Astrocyte (in vitro differentiated cells and primary cell): ENCODE data around the gene METRNL. TPM values are rescaled to one million over a fixed set of nuclear protein-coding genes. Genes with fewer than 3 reads are reported as not detected.

Experiments
- DNase-seq: peaks from one replicate; pipeline ENCODE4 v3.0.0-alpha.2; 2010; ENCODE audit warnings: low read depth
- FAIRE-seq: peaks from 2 replicates; lab custom pipeline; 2011; peaks lifted over from hg19 to GRCh38; lab: Jason Lieb, UNC
- H2AFZ ChIP-seq: 2 replicates; pipeline ENCODE4 v1.6.0; 2012; ENCODE audit warnings: low read depth, low read length, inconsistent platforms
- H3K27ac ChIP-seq: 2 replicates; pipeline ENCODE4 v1.5.1; 2011; ENCODE audit warnings: low read depth, low read length, inconsistent platforms
- H3K27me3 ChIP-seq: 2 replicates; pipeline ENCODE4 v1.6.0; 2011; ENCODE audit warnings: low read length, inconsistent platforms; ENCODE audit not compliant: insufficient read depth
- H3K36me3 ChIP-seq: 2 replicates; pipeline ENCODE4 v1.5.1; 2011; ENCODE audit warnings: low read length, inconsistent platforms; ENCODE audit not compliant: insufficient read depth
- H3K4me1 ChIP-seq: 2 replicates; pipeline ENCODE4 v1.5.1; 2011; ENCODE audit warnings: low read length, inconsistent platforms; ENCODE audit not compliant: insufficient read depth
- H3K4me2 ChIP-seq: 2 replicates; pipeline ENCODE4 v1.6.0; 2012; ENCODE audit warnings: low read length, inconsistent platforms
- H3K4me3 ChIP-seq: 2 replicates; pipeline ENCODE4 v1.5.1; 2011; ENCODE audit warnings: low read depth, mild to moderate bottlenecking, low read length, inconsistent platforms; ENCODE audit not compliant: insufficient read depth
- H3K79me2 ChIP-seq: 2 replicates; pipeline ENCODE4 v1.6.0; 2012; ENCODE audit warnings: mild to moderate bottlenecking, low read length, inconsistent platforms; ENCODE audit not compliant: insufficient read depth
- H3K9ac ChIP-seq: 2 replicates; pipeline ENCODE4 v1.6.0; 2012; ENCODE audit warnings: mild to moderate bottlenecking, low read length, inconsistent platforms
- H3K9me3 ChIP-seq: 2 replicates; pipeline ENCODE4 v1.5.1; 2012; ENCODE audit warnings: low read depth, mild to moderate bottlenecking, low read length, inconsistent platforms; ENCODE audit not compliant: insufficient read depth
- H4K20me1 ChIP-seq: 2 replicates; pipeline ENCODE4 v1.6.0; 2012; ENCODE audit warnings: low read length, inconsistent platforms; ENCODE audit not compliant: insufficient read depth
- H3K27ac Mint-ChIP-seq: one replicate; pipeline ENCODE4 v1.8.0; 2021; ENCODE audit warnings: mild to moderate bottlenecking, mixed read lengths; ENCODE audit not compliant: unreplicated experiment
- H3K27me3 Mint-ChIP-seq: one replicate; pipeline ENCODE4 v1.8.0; 2021; ENCODE audit warnings: low read depth, mixed read lengths; ENCODE audit not compliant: unreplicated experiment
- H3K36me3 Mint-ChIP-seq: one replicate; pipeline ENCODE4 v1.8.0; 2021; ENCODE audit warnings: low read depth, mixed read lengths; ENCODE audit not compliant: unreplicated experiment
- H3K4me1 Mint-ChIP-seq: one replicate; pipeline ENCODE4 v1.8.0; 2021; ENCODE audit warnings: low read depth, mixed read lengths; ENCODE audit not compliant: unreplicated experiment
- H3K4me3 Mint-ChIP-seq: one replicate; pipeline ENCODE4 v1.8.0; 2021; ENCODE audit warnings: mild to moderate bottlenecking, moderate library complexity, mixed read lengths; ENCODE audit not compliant: unreplicated experiment
- H3K9me3 Mint-ChIP-seq: one replicate; pipeline ENCODE4 v1.8.0; 2021; ENCODE audit warnings: mild to moderate bottlenecking, mixed read lengths; ENCODE audit not compliant: unreplicated experiment
- EZH2 ChIP-seq: IDR thresholded peaks from 2 replicates; pipeline ENCODE4 v1.6.1; 2012; ENCODE audit warnings: mild to moderate bottlenecking, low read length, inconsistent platforms; ENCODE audit not compliant: insufficient read depth
- total RNA-seq: library from RNA; stranded (reverse); gene quantifications from 2 replicates; pipeline ENCODE4 v1.2.1, GENCODE V29; 2021
- TF ChIP-seq, protein P1 (sequence below): IDR thresholded peaks from 2 replicates; pipeline ENCODE4 v1.5.1; 2011; ENCODE audit warnings: low read depth, mild to moderate bottlenecking, inconsistent platforms, low read length, moderate library complexity; ENCODE audit not compliant: insufficient read depth

The METRNL gene
- total RNA-seq, 1 donor from 2014 or later, result 36.7 TPM

DNA sequence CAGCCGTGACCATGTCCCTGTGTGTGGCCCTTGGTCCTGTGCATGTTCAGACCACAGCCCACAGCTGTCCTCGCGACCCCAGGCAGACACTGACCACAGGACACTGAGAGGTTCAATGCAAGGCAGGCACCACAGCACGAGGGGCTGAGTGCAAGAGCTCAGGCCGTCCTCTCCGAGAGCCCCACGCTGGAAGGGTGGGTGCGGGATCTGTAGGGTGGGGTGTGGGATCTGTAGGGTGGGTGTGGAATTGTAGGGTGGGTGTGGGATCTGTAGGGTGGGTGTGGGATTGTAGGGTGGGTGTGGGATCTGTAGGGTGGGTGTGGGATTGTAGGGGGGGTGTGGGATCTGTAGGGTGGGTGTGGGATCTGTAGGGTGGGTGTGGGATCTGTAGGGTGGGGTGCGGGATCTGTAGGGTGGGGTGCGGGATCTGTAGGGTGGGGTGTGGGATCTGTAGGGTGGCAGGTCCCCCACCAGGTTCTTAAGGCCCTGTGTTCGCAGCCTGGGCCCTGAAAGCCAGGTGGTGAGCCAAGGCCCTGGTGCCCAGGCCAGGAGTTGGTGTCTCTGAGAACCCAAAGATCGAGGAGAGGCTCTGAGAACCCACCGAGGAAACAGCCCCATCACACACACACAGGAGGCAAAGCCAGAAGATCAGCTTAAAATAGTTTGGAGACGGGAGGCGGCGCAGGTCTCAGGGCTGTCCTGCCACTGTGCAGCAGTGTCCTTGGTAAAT lies 48.2 kb downstream of the METRNL start:
- H4K20me1 ChIP-seq, result no peaks in the 10 kb centered on the region
- TF ChIP-seq, protein P1, sequence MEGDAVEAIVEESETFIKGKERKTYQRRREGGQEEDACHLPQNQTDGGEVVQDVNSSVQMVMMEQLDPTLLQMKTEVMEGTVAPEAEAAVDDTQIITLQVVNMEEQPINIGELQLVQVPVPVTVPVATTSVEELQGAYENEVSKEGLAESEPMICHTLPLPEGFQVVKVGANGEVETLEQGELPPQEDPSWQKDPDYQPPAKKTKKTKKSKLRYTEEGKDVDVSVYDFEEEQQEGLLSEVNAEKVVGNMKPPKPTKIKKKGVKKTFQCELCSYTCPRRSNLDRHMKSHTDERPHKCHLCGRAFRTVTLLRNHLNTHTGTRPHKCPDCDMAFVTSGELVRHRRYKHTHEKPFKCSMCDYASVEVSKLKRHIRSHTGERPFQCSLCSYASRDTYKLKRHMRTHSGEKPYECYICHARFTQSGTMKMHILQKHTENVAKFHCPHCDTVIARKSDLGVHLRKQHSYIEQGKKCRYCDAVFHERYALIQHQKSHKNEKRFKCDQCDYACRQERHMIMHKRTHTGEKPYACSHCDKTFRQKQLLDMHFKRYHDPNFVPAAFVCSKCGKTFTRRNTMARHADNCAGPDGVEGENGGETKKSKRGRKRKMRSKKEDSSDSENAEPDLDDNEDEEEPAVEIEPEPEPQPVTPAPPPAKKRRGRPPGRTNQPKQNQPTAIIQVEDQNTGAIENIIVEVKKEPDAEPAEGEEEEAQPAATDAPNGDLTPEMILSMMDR, result no peak
- no peak for TF ChIP-seq EZH2
- no peak for DNase-seq
- peaks cover 15% of the 10 kb centered on the region for H3K27me3 ChIP-seq
- Mint-ChIP-seq H3K4me1 (peaks cover 2% of the 10 kb centered on the region), H3K36me3 (peaks cover 2% of the 10 kb centered on the region), H3K27me3 (peaks cover 51% of the 10 kb centered on the region), H3K27ac (no peak overlapping the region), H3K4me3 (no peak overlapping the region), H3K9me3 (peaks cover 8% of the 10 kb centered on the region)
- H2AFZ ChIP-seq, result no peak overlapping the region
- FAIRE-seq, result no peak
- H3K4me1 ChIP-seq, result no peaks in the 10 kb centered on the region
- H3K27ac ChIP-seq, result no peak overlapping the region
- no peak overlapping the region for H3K4me3 ChIP-seq
- no peak overlapping the region for H3K9ac ChIP-seq
- H3K36me3 ChIP-seq, result no peaks in the 10 kb centered on the region
- H3K4me2 ChIP-seq, result no peak overlapping the region
- H3K9me3 ChIP-seq, result no peaks in the 10 kb centered on the region
- H3K79me2 ChIP-seq, result no peaks in the 10 kb centered on the region

DNA sequence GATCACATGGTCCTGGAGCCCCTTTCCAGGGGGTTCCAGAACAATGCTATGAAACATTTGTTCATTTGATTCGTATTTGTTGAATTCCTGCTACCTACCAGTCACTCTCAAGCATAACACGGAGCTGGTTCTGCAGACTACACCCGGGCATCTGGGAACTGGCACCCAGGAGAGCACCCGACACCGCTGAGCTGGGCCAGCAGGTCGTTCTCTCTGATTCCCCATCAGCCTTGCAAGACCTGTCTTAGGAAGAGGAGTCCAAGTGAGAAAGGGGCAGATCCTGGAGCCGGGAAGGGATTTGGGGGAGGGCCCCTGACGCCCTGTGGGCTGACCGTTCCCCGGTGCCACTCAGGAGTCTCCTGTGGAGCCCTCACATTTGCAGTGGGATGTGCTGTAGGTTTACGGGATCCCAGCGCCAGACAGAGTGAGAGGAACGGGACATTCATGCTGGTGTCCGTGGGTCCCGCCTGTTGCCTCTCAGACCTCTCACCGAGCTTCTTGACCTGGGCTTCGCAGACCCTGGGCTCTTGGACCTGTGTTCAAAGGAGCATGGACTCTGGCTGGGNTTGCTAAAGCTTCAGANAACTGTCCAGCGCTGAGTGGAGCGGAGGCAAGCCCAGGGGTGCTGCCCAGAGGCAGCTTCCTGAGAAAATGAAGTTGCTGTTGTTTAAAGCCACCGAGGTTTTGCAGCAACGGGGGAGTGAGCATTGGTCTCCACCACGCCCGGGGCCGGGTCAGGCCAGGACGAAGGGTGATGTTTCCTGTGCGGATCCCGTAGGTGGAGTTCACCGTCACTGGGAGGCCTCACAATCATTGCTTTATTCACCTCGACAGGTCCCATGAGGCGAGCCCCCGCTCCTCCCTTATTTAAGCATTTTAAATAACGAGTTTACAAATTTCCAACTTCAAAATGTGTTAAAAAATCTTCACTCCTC lies 49.2 kb downstream of the METRNL start:
- Mint-ChIP-seq H3K9me3 (peaks cover 8% of the 10 kb centered on the region), H3K4me1 (peaks cover 5% of the 10 kb centered on the region), H3K4me3 (no peak overlapping the region), H3K27ac (no peak overlapping the region), H3K36me3 (peaks cover 2% of the 10 kb centered on the region), H3K27me3 (peaks cover 52% of the 10 kb centered on the region)
- Histone ChIP-seq H3K4me1 (no peaks in the 10 kb centered on the region), H3K4me2 (no peak overlapping the region), H3K9ac (no peak overlapping the region), H2AFZ (no peak overlapping the region), H3K36me3 (no peaks in the 10 kb centered on the region), H4K20me1 (no peaks in the 10 kb centered on the region), H3K27ac (no peak overlapping the region), H3K9me3 (no peaks in the 10 kb centered on the region), H3K79me2 (no peaks in the 10 kb centered on the region), H3K27me3 (peaks cover 10% of the 10 kb centered on the region), H3K4me3 (no peak overlapping the region)
- no peak for TF ChIP-seq EZH2
- TF ChIP-seq, protein P1, result no peak
- DNase-seq (no peak), FAIRE-seq (no peak)
